ENCODE results near the gene CCT6A.
"Not testable (repeated sequence)": the region's sequence is repeated elsewhere in the genome, so short reads cannot be mapped to it uniquely, and the experiment has no call there.

The CCT6A gene

GRCh38 chr7:56098187-56099008 lies 46.8 kb downstream of the CCT6A start:
- DNase-seq (ENCODE audit: low read depth), result not testable (repeated sequence)

- no peak for DNase-seq (ENCODE audit: low read depth)
These were observed 48.1 kb downstream of the CCT6A start for GRCh38 chr7:56099653-56100052.

GRCh38 chr7:56104138-56104537 lies 52.6 kb downstream of the CCT6A start:
- not testable (repeated sequence) for DNase-seq (ENCODE audit: low read depth)

- no peak for DNase-seq (ENCODE audit: low read depth)
These were observed 53.9 kb downstream of the CCT6A start for GRCh38 chr7:56105508-56105907.

- peak; percentile 95 for DNase-seq (ENCODE audit: low read depth)
These were observed 54.8 kb downstream of the CCT6A start, which contains the start of gene CHCHD2 for GRCh38 chr7:56106108-56107073. TSS of gene CHCHD2 (minus strand) at chr7:56106476. CDS start at chr7:56106413, 63 bp downstream.

- no peak for DNase-seq (ENCODE audit: low read depth)
These were observed 56.3 kb downstream of the CCT6A start for GRCh38 chr7:56107954-56108258.

GRCh38 chr7:56110611-56111010 lies 59.0 kb downstream of the CCT6A start:
- no peak for DNase-seq (ENCODE audit: low read depth)

- DNase-seq (ENCODE audit: low read depth), result not testable (repeated sequence)
These were observed 60.7 kb downstream of the CCT6A start for GRCh38 chr7:56112244-56112643.

Measured in GM04503 (cell line).